Measurements from ENCODE around the gene MYO15B.
A peak's percentile ranks its signal among the peaks of the same experiment; 100 is the strongest.

The MYO15B gene

DNA sequence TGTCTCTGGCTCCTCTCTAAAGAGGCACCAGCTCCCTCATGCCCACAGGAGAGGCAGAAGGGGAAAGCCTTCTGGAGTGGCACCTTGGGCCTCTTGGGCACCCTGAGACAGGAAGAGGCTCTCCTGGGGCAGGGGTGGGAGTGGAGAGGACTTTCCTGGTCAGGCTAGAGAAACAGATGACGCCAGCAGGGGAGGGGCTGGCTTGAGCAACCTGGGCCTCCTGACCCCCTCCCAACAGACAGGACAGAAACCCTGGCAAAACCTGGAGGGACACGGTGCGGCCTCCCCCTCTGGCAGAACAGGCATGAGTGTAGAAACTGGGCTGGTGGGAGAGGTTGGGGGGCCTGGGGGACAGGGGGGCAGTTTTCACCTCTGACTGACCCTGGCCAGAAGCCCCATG lies 51.7 kb downstream of the MYO15B start:
- no peak for DNase-seq (ENCODE audit: low read depth)

DNA sequence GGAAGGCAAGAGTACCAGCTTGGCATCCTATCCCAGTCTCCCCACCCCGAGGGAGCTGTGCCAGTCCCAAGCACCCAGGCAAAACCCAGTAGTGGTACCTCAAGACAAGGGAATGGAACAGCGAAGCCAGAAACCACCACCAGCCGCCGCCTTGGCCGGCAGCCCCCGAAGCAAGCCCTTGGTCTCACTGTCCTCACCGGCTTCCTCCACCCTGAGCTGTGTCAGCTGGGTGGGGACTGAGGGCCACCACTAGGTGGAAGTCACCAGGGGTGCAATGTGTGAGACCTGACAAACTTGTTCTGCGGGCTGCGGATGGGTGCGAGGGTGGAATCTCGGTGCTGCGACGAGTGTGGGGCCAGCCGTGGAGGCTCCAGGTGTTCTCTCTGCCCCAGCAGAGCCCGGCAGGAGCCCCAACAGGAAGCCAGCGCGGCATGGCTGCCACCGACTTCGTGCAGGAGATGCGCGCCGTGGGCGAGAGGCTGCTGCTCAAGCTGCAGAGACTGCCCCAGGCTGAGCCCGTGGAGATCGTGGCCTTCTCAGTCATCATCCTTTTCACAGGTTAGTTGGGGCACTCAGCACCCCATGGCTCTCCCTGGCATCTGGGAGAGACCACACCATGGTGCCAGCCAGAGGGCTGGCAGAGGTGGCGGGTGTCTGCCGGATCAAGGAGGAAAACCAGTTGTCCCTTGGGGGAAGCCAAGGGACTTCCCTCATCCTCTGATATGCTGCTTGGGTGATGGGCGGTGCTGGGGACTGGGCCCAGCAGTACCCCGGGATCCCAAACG lies 52.4 kb downstream of the MYO15B start:
- no peak for DNase-seq (ENCODE audit: low read depth)

DNA sequence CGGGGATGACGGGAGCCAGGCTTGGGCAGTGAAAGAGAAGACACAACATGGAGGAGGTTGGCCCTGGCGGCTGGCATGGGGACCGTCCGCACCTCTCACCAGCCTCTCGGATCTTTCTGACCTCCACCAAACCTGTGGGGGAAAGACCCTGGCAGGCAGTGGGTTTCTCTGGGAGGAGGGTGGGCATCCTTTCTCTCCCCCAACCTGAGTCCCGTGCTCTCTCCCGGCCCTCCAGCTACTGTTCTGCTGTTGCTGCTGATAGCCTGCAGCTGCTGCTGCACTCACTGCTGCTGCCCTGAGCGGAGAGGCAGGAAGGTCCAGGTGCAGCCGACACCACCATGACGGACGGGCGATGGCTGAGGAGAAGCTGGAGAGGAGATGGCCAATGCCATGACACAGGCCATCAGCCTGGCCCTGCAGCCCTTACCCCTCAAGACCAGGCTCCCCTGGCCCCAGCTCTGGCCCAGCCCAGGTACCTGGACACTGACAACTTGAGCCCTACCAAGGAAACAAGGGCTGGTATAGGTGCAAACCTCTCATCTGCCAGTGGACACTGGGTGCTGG lies 53.0 kb downstream of the MYO15B start:
- no peak for DNase-seq (ENCODE audit: low read depth)

DNA sequence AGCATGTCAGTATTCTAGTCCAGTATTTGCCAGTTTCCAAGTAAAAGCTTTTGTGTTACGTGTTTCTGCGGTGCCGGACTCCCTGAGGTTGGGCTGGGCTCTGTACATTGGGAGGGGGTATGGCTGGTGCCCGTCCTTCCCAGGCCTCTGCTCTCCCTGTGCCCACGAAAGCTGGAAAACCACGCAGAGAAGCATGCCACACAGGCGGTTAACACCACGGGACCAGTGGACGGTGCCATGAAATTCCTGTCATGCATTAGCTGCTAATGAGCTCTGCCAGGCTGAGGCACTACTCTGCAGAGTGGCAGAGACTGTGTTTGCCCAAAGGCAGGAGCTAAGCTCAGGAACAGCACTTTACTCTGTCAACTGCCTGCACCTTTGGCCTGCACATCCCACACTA lies 53.7 kb downstream of the MYO15B start:
- DNase-seq (ENCODE audit: low read depth): no peak

DNA sequence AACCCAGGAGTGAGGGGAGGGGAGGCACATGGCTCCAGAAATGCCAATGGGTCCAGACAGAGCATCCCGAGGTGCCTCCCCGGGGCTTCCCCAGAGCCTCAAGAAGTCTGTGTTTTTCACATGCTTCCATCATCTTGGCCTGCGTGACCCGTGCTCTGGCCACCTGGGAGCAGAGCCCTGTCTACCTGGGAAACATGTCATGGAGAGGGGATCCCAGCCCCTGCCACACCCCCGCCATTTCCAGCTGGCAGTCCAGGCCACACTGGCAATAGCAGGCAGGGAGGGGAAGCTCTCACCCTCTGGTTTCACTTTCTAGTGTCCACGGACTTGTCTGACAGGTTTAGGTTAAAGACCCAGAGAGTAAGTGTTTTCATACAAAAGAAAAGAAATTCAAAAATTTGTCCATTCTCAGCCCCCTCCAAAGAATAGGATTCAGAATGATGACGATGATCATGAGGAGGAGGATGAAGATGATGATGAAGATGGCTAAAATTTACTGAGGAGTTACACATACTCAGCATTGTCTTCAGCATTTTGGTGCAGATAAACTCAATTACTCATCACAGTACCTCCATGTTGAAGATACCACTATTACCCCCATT lies 54.7 kb downstream of the MYO15B start:
- no peak for DNase-seq (ENCODE audit: low read depth)

DNA sequence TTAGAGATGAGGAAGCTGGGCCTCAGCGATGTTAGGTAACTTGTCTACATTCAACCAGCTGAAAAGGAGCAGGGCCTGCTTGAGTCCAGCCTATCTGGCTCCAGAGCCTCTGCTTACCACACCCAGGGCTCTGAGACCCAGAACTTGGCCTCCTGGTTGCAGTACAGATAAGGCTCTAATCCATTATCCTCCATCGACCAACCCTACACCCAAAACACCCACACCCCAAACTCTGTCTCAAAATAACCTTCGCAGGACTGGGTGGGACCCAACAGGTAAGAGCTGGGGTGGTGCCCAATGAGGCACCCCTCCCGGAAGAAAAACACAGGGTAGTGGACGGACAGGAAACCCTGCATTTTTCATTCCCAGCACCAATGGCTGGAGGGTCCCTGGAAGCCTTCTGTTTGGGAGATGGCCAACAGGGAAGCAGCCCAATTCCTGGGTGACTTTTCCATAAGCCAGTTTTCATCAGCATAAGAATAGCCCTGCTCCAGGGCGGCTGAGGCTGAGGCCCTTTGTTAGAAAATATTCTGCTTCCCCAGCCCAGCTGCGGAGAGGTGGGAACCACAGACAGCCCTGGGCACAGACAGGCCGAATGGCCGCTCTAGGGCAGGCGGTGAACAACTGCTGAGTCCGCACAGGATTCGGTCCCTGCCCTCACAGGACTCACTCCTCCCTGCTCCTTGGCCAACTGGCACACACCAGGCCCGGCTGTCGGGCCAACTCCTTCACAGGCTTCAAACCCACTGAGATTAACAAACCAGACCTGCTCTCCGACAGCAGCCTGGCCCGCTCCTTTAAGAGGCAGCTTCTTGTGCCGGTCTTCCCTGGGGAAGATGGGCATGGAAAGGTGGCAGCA lies 55.4 kb downstream of the MYO15B start:
- DNase-seq (ENCODE audit: low read depth): no peak

DNA sequence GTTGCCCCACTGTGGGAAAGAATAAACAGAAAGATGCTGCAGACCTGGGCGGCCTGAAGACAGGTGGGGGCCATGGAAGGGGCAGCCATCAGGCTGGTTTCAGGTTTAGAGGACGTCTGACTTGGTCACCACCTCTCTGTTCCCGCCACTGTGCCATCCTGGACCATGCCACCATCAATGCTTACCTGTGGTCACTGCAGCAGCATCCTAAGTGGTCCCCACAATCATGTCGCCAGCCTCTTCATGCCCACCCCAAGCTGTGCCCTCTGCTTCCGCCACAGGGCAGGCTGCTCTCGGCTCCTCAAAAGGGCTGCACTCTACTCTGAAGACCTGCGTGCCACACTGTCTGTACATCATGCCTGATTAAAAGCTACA lies 56.0 kb downstream of the MYO15B start:
- no peak for DNase-seq (ENCODE audit: low read depth)

DNA sequence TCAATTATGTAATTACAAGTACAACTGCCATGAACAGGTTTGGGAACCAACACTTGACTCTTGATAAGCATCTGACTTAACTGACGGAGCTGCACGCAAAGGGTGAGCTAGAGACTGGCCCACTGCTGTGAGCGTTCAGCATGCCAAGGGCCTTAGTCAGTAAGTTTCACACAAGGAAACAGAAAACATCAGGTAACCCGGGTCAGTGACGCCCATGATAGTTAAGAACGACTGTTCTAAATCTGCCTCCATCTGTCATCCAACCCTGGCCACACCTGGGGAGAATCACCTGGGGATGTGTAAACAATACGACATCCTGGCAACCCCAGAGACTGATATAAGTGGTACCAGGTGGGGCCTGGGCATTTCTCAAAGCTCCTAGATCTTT lies 57.9 kb downstream of the MYO15B start:
- DNase-seq (ENCODE audit: low read depth): no peak

DNA sequence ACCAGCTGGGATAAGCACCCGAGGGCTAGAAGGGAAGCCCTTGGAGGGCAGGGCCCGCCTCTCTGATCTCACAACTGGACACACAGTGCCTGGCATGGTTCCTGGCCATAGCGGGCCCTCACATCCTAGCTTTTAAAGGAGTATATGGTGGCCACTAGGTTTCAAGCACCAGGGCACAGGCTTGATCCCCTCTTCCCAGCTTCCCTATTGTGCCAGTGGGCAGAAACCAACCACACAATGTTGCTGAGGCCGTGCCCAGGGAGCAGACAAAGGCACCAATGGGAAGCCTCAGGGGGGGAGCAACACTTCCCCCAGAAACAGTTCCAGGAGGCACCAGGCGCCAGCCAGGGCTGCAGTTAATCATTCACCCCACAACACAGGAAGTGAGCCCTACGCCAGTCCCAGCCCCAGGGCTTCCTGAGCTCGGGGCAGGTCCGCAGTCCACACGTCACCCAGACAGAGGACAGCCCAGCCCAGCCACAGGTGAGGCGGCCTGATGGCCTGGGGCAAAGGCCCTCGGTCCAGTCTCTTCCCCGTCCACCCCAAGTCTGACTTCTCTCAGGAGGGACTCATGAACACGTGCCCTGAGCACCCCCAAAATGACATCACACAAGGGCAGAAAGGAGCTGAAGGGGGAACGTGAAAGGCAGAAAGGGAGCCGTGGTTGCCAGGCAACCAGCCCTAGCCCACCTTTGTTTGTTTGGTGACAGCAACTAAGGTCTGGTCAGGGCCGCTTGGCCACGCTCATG lies 58.5 kb downstream of the MYO15B start:
- no peak for DNase-seq (ENCODE audit: low read depth)

DNA sequence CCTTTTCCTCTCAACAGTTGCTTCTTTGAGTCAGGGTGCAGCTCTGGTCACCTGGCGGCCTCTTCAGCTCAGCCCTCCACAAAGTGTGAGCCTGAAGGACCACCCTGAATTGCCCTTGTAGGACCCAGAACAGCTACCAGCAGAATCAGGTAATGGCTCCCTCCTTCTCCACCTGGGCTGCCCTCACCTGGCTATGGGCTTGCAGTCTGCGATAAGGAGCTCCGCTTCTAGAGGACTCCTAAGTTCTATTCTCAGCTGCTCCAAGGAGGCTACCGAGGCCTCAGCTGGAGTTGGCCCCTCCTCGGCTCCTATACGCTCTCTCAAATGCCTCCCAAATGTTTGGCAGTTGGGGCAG lies 59.0 kb downstream of the MYO15B start:
- no peak for DNase-seq (ENCODE audit: low read depth)

DNA sequence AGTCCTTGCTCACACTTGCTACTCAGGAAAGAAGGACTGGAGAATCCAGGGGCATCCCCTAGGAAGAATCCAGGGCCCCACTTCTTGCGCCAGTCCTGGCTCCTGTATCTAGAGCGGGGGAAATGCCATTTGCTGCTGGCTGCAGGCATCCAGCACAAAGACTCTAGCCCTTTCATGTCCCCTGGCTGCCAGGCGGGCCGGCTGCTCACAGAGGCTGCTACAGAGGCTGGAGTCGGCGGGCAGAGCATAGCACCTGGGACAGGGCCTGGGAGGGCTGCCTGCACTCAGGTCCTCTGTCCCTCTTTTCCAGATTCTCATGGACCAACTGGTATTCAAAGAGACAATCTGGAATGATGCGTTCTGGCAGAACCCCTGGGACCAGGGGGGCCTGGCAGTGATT lies 59.5 kb downstream of the MYO15B start:
- no peak for DNase-seq (ENCODE audit: low read depth)

DNA sequence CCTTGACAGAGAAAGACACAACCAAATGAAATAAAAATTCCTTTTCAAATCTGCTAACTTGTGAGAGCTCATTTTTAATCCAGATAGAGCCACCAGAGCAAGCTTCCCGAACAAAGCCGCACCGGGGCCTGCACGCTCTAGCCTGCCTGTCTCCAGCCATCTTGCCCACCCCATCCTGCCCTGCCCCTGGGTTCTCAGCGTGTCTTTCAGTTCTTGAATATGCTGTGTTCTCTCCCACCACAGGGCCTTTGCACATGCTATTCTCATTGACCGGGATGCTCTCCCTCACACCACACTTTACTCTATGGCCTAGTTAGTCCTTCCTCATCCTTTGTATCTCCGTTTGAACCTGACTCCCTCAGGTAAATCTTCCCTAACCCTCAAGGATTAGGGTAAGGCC lies 60.3 kb downstream of the MYO15B start:
- no peak for DNase-seq (ENCODE audit: low read depth)

DNA sequence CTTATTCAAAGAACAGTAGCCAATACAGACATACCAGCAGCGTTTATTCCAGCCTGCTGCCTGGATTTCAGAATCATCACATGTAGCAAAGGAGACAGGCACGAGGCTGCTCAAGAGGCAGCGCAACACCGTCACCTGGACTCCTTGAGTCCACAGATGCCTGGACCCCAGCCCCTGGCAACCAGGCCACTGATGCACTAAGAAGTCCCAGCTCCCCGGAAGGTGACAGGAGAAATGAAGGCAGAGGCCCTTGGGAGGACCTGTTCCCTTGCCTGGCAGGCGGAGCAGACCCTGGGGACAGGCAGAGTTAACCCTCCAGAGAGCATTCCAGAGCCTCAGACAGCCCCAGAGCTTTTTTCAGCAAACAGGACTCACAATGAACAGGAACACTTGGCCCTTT lies 62.1 kb downstream of the MYO15B start:
- no peak for DNase-seq (ENCODE audit: low read depth)

DNA sequence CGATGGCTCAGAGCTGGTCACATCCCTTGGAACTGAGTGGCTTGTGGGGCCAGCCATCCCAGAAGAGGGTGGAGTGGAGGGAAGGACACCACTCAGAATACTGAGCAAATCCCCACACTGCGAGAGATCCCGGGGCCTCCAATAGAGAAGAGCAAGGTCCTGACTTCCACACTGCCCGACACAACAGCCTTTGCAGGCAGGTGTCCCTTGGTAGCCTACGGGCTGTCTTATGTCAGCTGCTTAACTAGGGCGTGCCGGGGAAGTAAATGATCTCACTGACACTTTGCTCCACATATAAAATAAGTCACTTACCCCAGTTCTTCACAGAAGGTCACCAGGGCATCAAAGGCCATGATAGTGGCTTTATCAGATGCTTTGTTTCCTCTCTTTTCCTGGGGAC lies 63.3 kb downstream of the MYO15B start:
- no peak for DNase-seq (ENCODE audit: low read depth)

DNA sequence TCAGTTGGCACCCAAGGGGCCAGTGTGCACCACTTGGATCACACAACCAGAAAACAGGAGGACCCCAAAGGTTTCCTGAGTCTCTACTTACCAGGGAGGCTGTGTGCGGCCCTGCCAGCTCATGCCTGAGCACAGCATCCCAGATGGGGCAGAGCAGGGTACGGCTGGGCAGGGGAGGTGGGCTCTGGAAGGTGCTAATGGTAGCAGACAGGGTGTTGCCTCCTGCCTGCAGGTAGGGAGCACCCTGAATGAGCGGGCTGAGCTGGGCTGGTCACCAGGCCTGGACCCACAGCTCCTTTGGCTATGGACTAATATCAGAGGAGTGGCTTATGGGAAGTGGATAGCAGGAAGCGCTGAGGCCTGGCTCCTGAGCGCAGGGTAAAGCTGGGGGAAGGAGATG lies 64.7 kb downstream of the MYO15B start:
- DNase-seq (ENCODE audit: low read depth): no peak

DNA sequence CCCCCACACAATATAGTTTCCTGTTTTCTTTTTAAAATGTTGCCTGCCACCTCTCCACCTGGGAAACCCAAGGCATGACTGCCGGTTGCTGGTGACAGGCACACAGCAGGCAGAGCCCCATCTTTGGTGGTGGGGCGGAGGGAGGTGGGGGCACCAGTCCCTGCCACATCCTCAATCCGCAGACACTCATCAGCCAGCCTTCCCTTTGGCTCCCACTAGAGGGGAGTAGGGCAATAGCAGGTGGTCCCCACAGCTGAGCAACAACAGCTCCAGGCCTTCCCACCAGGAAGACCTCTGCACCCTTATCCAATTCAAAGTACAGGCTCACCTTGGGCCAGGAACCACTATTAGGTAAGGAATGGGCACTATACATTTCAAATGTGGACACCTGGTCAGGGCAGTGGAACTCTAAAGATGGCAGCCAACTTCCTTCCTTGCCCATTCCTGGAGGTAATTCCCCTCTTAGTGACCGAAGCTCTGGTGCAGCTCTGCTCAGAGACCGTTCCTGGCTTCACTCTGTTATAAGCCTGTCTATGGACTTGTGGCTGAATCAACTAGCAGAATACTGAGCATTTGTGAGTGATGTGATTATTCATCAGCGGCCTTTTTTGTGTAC lies 65.4 kb downstream of the MYO15B start:
- DNase-seq (ENCODE audit: low read depth): peak; percentile 11

DNA sequence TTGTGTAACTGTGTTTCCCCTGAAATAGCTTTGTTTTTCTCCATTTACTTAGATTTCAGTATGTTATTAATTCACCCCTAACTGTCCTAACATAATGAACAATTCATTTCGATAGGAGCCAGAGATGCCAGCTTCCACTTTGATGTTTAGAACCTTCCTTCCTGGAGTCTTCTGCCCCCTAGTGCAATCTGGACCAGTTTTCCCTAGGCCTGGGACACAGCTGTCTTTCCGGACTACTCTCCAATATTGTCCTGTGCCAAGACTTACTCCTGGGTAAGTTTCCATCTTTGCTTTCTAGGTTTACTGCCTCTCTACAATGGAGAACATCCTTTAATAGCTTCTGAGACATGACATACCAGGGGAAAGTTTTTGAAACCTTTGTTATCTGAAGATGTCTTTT lies 66.6 kb downstream of the MYO15B start:
- no peak for DNase-seq (ENCODE audit: low read depth)

DNA sequence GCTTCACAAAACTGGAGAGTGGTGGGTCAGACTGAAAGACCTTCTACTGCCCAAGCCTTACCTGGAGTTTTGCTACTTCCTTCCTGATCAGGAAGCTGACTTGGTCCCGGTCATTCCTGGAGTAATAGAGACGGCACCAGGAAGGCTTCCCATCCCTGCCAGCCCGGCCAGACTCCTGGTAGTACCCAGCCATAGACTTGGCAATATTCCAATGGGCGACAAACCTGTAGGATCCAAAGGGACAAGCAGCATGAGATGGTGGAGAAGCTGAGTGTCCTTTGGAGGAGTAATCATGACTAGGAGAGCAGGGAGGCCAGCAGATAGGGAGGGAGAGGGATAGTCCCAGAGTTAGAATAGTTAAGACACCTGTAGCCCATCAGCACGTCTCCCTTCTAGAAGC lies 70.6 kb downstream of the MYO15B start:
- DNase-seq (ENCODE audit: low read depth): no peak

DNA sequence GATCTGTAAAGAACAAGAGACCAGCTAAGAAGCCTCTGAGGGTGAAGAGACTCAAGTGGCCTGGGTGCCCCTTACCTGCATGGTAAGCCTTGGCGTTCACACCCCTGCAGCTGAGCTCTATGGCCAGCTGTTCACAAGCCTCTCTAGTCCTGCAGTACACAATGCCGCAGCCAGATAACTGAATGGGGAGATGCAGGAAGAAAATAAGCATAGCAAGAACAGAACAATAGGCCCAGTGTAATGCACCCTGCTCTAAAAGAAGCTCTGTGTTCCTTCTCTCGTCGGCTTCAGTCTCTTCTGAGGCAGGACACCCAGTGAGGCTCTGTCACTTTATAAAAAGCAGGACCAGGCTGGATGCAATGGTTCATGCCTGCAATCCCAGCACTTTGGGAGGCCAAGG lies 73.9 kb downstream of the MYO15B start:
- no peak for DNase-seq (ENCODE audit: low read depth)

DNA sequence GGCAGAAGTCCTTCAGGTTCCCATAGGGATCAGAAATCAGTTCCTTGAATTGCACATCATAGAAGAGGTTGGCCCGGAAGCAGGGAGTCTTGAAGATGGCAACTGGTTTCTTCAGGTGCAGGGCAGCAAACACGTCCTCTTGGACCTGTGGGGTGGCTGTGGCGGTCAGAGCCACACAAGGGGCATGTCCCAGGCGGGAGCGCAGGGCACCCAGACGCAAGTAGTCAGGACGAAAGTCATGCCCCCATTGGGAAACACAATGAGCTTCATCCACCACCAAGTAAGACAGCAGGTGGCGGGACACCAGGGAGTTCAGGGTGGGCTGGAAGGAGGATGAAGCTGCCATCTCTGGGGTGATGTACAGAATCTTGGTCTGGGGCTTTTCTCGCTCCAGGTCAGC lies 74.9 kb downstream of the MYO15B start:
- DNase-seq (ENCODE audit: low read depth): no peak

DNA sequence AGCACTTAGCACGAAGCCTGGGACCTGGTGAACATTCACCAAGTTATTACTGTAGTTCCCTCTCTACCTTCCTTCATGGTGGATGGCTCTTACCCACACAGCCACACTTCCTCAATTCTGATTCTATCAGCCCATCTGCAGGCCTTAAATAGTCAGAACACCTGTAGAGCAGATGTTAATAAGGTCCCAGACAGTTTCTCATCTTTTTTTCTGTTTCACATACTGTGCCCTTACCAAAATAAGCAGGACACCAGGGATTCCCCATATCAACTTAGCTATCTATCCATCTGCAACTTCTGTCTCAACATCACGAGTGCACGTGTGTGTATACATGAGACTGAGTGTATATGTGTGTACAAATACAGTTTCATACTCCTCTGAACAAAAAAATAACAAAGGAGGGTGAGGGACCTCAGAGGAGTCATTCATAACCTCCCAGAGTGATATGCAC lies 76.5 kb downstream of the MYO15B start:
- no peak for DNase-seq (ENCODE audit: low read depth)

DNA sequence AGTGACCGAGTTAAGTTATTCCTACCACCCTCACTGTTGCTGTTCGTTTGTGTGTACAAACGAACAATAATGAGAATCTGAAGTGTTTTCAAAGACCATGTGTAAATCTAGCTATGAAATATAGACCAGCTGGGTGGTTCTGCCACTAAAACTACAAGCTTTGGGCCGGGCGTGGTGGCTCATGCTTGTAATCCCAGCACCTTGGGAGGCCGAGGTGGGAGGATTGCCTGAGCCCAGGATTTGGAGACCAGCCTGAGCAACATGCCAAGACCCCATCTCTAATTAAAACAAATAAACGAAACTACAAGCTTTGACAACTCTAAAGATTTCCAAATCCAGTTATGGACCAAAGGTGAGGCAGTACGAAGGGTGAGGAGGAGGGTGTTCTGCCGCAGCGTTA lies 78.4 kb downstream of the MYO15B start:
- no peak for DNase-seq (ENCODE audit: low read depth)

Measured in activated T-cell treated with anti-CD3 and anti-CD28 coated beads for 24 hours (primary cell).